Loucy (cell line): ENCODE results near the gene ZMAT5.

Source experiments
- H2AFZ ChIP-seq: fragments of 200-600 bp; sonication (generic); 2 replicates; pipeline ENCODE4 v1.6.0; 2016; ENCODE audit warnings: antibody characterized with exemption, mild to moderate bottlenecking, low read length, moderate library complexity
- H3F3A ChIP-seq: fragments of 200-600 bp; 2 replicates; pipeline ENCODE4 v1.6.0; 2016; ENCODE audit warnings: antibody characterized with exemption, low read depth, mild to moderate bottlenecking
- H3K27me3 ChIP-seq: fragments of 200-600 bp; sonication (generic); 2 replicates; pipeline ENCODE4 v1.6.1; 2014; ENCODE audit warnings: low read length, mild to moderate bottlenecking; ENCODE audit not compliant: insufficient read depth, poor library complexity, severe bottlenecking
- H3K36me3 ChIP-seq: fragments of 200-600 bp; sonication (generic); 2 replicates; pipeline ENCODE4 v1.6.1; 2016; ENCODE audit warnings: low read length; ENCODE audit not compliant: insufficient read depth
- H3K4me1 ChIP-seq: fragments of 200-600 bp; sonication (generic); 2 replicates; pipeline ENCODE4 v1.5.1; 2014; ENCODE audit warnings: low read length, mild to moderate bottlenecking; ENCODE audit not compliant: insufficient read depth, poor library complexity, severe bottlenecking
- H3K4me2 ChIP-seq: fragments of 200-600 bp; sonication (generic); 2 replicates; pipeline ENCODE4 v1.6.0; 2014; ENCODE audit warnings: antibody characterized with exemption, low read length, low read depth, mild to moderate bottlenecking; ENCODE audit not compliant: poor library complexity, severe bottlenecking
- H3K4me3 ChIP-seq: fragments of 200-600 bp; sonication (generic); 2 replicates; pipeline ENCODE4 v1.5.1; 2014; ENCODE audit warnings: low read length, mild to moderate bottlenecking, mixed read lengths; ENCODE audit not compliant: poor library complexity, severe bottlenecking
- H3K79me2 ChIP-seq: fragments of 200-600 bp; sonication (generic); 2 replicates; pipeline ENCODE4 v1.6.1; 2014; ENCODE audit warnings: low read length; ENCODE audit not compliant: insufficient read depth
- H3K9ac ChIP-seq: fragments of 200-600 bp; sonication (generic); 2 replicates; pipeline ENCODE4 v1.6.0; 2014; ENCODE audit warnings: mild to moderate bottlenecking, low read depth, low read length, moderate library complexity; ENCODE audit not compliant: poor library complexity, severe bottlenecking
- H3K9me2 ChIP-seq: fragments of 200-600 bp; sonication (generic); replicated peaks from 2 replicates; pipeline ENCODE4 v1.6.1; 2016; ENCODE audit warnings: low read depth, low read length, mixed read lengths
- H3K9me3 ChIP-seq: fragments of 200-600 bp; sonication (generic); 2 replicates; pipeline ENCODE4 v1.6.1; 2014; ENCODE audit warnings: mild to moderate bottlenecking, antibody characterized with exemption, low read length, low read depth; ENCODE audit not compliant: insufficient read depth
- H4K20me1 ChIP-seq: fragments of 200-600 bp; sonication (generic); 2 replicates; pipeline ENCODE4 v1.6.0; 2014; ENCODE audit warnings: antibody characterized with exemption, low read length, mild to moderate bottlenecking; ENCODE audit not compliant: insufficient read depth, poor library complexity, severe bottlenecking
- CTCF ChIP-seq: fragments of 200-600 bp; sonication (generic); conservative IDR thresholded peaks from 2 replicates; pipeline ENCODE4 v1.5.1; 2014; ENCODE audit warnings: mild to moderate bottlenecking, antibody characterized with exemption, low read length
- EZH2phosphoT487 ChIP-seq: fragments of 200-600 bp; IDR thresholded peaks from 2 replicates; pipeline ENCODE4 v1.6.1; 2018; ENCODE audit warnings: antibody characterized with exemption, mild to moderate bottlenecking, moderate library complexity, borderline replicate concordance

The ZMAT5 gene

GRCh38 chr22:29716814-29717545 is 49.8 kb downstream of the ZMAT5 start:
- no peak overlapping the region for H2AFZ ChIP-seq
- H3K9ac ChIP-seq: no peak overlapping the region
- H3K9me3 ChIP-seq: no peaks in the 10 kb centered on the region
- no peaks in the 10 kb centered on the region for H3K36me3 ChIP-seq
- no peaks in the 10 kb centered on the region for H4K20me1 ChIP-seq
- H3K4me1 ChIP-seq: no peaks in the 10 kb centered on the region
- H3F3A ChIP-seq: no peaks in the 10 kb centered on the region
- H3K79me2 ChIP-seq: no peaks in the 10 kb centered on the region
- TF ChIP-seq EZH2phosphoT487 (no peak), CTCF (no peak)
- no peaks in the 10 kb centered on the region for H3K27me3 ChIP-seq
- no peaks in the 10 kb centered on the region for H3K9me2 ChIP-seq
- H3K4me2 ChIP-seq: no peak overlapping the region
- H3K4me3 ChIP-seq: no peak overlapping the region

GRCh38 chr22:29715705-29716104 is 51.1 kb downstream of the ZMAT5 start:
- H3K9me2 ChIP-seq: no peaks in the 10 kb centered on the region
- H3K27me3 ChIP-seq: no peaks in the 10 kb centered on the region
- H3K9me3 ChIP-seq: no peaks in the 10 kb centered on the region
- H3K4me2 ChIP-seq: no peak overlapping the region
- H3K4me1 ChIP-seq: no peaks in the 10 kb centered on the region
- H3K4me3 ChIP-seq: no peak overlapping the region
- no peaks in the 10 kb centered on the region for H4K20me1 ChIP-seq
- no peaks in the 10 kb centered on the region for H3K36me3 ChIP-seq
- no peak overlapping the region for H3K9ac ChIP-seq
- H3K79me2 ChIP-seq: no peaks in the 10 kb centered on the region
- H3F3A ChIP-seq: no peaks in the 10 kb centered on the region
- TF ChIP-seq EZH2phosphoT487 (no peak), CTCF (no peak)
- no peak overlapping the region for H2AFZ ChIP-seq

- H3K9me3 ChIP-seq: no peaks in the 10 kb centered on the region
- H3K4me3 ChIP-seq: no peak overlapping the region
- no peaks in the 10 kb centered on the region for H3K9me2 ChIP-seq
- H3K9ac ChIP-seq: no peak overlapping the region
- no peak overlapping the region for H2AFZ ChIP-seq
- no peaks in the 10 kb centered on the region for H3K36me3 ChIP-seq
- no peaks in the 10 kb centered on the region for H3F3A ChIP-seq
- H3K79me2 ChIP-seq: no peaks in the 10 kb centered on the region
- H3K4me2 ChIP-seq: no peak overlapping the region
- H3K27me3 ChIP-seq: no peaks in the 10 kb centered on the region
- H3K4me1 ChIP-seq: no peaks in the 10 kb centered on the region
- TF ChIP-seq EZH2phosphoT487: no peak
- no peak for TF ChIP-seq CTCF
- H4K20me1 ChIP-seq: no peaks in the 10 kb centered on the region
These were observed 51.6 kb downstream of the ZMAT5 start for GRCh38 chr22:29715240-29715639.
